Stimulated activated CD4-positive, alpha-beta T cell treated with anti-CD3 and anti-CD28 coated beads, Interleukin-1b, Interleukin-23, amount 100 ng/mL, for 48 hours (primary cell): ENCODE measurements around the gene RBM19.
"Not testable (repeated sequence)": the region's sequence is repeated elsewhere in the genome, so short reads cannot be mapped to it uniquely, and the experiment has no call there.

Experiments
- DNase-seq: peaks from one replicate; pipeline ENCODE4 v3.0.0-alpha.2; 2020

RBM19 gene, protein sequence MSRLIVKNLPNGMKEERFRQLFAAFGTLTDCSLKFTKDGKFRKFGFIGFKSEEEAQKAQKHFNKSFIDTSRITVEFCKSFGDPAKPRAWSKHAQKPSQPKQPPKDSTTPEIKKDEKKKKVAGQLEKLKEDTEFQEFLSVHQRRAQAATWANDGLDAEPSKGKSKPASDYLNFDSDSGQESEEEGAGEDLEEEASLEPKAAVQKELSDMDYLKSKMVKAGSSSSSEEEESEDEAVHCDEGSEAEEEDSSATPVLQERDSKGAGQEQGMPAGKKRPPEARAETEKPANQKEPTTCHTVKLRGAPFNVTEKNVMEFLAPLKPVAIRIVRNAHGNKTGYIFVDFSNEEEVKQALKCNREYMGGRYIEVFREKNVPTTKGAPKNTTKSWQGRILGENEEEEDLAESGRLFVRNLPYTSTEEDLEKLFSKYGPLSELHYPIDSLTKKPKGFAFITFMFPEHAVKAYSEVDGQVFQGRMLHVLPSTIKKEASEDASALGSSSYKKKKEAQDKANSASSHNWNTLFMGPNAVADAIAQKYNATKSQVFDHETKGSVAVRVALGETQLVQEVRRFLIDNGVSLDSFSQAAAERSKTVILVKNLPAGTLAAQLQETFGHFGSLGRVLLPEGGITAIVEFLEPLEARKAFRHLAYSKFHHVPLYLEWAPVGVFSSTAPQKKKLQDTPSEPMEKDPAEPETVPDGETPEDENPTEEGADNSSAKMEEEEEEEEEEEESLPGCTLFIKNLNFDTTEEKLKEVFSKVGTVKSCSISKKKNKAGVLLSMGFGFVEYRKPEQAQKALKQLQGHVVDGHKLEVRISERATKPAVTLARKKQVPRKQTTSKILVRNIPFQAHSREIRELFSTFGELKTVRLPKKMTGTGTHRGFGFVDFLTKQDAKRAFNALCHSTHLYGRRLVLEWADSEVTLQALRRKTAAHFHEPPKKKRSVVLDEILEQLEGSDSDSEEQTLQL

GRCh38 chr12:113965951-113966797 is at the start of gene RBM19:
Gene RBM19 (minus strand): TSS chr12:113966325. CDS start chr12:113966227, 98 bp downstream.
- peak; percentile 97 for DNase-seq

DNA sequence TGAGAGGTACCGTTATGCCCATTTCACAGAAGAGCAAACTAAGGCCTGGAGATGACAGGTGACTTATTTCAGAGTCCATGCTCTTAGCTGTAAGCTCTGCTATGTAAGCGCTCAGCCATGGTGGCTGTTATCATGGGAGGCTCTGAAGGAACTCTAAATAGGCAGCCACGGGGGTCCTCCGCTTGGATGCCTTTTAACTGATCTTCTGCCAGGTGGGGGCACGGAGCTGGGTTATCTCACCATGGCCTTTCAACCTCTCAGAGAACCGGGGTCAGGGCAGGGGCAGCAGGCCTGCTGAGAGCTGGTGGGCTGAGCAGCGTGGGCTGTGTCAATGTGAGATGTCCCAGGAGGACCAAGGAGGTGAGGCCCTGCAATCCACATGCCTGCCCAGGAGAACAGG is 49.7 kb upstream of the RBM19 start:
- DNase-seq, result no peak

- no peak for DNase-seq
These were observed 47.6 kb upstream of the RBM19 start for GRCh38 chr12:114013575-114014345.

GRCh38 chr12:114012744-114013431 is 46.8 kb upstream of the RBM19 start:
- no peak for DNase-seq

DNA sequence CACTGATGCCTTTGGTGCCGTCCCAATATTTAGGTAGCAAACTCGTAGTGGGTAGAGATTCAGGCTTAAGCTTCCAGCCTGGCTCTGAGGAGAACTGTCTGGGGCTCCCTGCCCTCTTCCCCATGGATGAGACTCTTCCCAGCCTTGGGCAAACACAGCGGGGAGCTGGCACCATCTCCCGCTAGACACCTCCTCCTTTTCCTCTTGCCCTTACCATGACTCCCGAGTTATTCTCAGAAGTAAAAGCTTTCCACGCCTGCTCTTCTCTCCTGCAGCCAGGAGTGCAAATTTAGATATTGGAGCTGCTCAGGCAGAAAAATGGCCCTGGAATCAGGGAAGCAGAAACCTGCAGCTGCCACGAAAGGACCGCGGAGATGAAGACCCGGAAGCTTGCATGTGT is 45.6 kb upstream of the RBM19 start:
- no peak for DNase-seq

DNA sequence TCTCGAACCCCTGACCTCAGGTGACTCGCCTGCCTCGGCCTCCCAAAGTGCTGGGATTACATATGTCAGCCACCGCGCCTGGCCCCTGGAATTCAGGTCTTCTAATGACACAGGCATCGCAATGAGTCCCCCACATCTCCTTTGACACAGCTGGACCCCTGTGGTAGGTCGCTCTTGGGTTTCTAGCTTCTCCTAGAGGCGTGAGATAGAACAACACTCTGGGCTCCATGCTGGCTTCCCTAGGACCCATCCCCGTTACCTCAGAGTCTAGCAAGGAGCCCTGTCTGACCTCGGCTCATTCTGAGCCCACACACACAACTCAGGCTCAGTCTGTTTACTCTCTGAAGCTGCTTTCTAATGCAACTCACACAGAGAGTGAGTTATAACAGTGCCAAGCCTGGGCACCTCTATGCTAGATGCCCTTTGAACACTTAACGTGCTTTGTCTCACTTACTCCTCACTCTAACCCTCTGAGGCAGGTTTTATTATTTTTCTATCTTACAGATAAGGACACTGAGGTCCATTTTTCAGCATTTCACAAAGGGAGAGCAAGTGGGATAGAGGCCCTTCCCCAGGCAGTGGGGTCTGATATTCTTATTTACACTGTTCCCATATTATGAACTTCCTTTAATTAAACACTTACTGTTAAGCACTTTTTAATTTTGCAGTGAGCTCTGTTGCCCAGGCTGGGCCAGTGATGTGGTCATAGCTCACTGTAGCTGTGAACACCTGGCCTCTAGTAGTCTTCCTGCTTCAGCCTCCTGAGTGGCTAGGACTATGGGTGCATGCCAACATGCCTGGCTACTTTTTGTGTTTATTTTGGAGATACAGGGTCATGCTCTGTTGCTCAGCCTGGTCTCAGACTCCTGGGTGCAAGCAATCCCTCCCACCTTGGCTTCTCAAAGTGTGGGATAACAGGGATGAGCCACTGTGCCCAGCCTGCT is 40.6 kb upstream of the RBM19 start:
- DNase-seq, result no peak

GRCh38 chr12:114004402-114004801 is 38.3 kb upstream of the RBM19 start:
- no peak for DNase-seq

GRCh38 chr12:114003286-114003685 is 37.2 kb upstream of the RBM19 start:
- no peak for DNase-seq

DNA sequence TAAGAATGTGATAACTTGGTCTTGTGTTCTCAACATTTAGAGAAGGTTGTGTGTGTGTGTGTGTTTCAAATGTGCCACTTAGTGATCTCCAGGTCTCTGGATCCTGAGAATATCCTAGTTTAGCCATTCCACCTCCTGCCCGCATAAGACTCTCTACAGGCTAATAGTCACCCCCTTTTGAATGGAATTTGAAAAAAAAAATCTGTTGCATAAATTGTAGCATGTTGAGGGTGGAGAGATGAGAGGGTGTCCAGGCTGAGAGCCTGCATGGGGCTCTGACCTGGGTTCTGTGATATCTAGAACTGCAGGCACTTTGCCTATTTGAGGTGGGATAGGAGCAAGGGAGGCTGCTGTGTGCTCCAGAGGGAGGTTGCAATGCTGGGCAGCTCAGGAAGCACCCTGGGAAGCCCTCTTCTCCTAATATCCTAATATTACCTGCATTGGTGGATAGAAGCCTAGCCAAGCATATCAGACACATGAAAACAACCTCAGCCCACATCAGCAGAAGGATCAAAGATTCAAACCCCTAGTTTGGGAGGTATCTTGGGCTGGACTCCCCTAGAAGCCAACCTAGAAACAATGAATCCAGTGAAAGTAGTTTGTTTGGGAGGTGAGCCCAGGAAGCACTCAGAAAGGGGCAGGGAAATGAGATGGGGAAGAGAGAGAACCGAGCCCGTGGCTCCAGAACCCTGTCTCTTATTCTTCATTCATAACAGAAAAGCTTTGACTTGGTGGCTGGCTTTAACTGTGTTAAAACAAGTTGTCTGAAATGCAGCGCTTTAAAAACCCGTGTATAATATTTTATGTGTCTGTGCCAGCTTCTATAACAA is 35.6 kb upstream of the RBM19 start:
- DNase-seq, result no peak

- DNase-seq, result no peak
These were observed 34.7 kb upstream of the RBM19 start for GRCh38 chr12:114000861-114001260.

DNA sequence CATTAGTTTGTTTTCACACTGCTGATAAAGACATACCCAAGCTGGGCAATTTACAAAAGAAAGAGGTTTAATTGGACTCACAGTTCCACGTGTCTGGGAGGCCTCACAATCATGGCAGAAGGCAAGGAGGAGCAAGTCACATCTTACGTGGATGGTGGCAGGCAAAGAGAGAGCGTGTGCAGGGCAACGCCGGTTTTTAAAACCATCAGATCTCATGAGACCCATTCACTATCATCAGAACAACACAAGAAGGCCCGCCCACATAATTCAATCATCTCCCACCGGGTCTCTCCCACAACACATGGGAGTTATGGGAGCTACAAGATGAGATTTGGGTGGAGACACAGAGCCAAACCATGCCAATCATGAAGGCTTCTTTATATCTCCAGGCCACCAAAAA is 34.1 kb upstream of the RBM19 start:
- DNase-seq, result not testable (repeated sequence)

DNA sequence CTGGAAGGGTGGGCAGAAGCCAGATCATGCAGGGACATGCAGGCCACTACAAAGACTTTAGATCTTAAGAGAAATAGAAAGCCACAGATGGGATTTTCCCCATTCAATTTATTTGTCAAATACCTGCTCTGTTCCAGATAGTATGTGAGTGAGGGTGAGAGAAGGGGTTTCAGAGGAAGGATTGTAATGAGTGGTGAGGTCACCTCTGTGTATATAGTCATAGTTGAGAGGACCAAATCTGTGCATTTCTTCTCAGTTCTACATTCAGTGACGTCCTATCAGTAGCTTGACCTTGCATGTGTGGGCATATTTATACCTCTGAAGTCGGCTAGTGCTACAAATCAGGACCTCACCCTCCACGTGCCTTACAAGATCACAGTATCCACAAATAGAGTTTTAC is 31.2 kb upstream of the RBM19 start:
- DNase-seq, result no peak

- DNase-seq, result no peak
These were observed 29.9 kb upstream of the RBM19 start for GRCh38 chr12:113996026-113996425.

DNA sequence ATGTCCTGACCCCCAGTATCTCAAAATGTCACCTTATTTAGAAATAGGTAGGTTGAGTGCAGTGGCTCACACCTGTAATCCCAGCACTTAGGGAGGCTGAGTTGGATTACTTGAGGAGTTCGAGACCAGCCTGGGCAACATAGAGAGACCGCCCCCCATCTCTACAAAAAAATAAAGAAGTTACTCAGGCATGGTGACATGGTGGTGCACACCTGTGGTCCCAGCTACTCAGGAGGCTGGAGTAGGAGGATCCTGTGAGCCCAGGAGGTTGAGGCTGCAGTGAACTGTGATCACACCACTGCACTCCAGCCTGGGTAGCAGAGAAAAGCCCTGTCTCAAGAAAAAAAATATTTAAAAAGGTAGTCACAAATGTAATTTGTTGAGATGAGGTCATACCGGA is 27.9 kb upstream of the RBM19 start:
- no peak for DNase-seq

GRCh38 chr12:113992751-113993150 is 26.6 kb upstream of the RBM19 start:
- not testable (repeated sequence) for DNase-seq

DNA sequence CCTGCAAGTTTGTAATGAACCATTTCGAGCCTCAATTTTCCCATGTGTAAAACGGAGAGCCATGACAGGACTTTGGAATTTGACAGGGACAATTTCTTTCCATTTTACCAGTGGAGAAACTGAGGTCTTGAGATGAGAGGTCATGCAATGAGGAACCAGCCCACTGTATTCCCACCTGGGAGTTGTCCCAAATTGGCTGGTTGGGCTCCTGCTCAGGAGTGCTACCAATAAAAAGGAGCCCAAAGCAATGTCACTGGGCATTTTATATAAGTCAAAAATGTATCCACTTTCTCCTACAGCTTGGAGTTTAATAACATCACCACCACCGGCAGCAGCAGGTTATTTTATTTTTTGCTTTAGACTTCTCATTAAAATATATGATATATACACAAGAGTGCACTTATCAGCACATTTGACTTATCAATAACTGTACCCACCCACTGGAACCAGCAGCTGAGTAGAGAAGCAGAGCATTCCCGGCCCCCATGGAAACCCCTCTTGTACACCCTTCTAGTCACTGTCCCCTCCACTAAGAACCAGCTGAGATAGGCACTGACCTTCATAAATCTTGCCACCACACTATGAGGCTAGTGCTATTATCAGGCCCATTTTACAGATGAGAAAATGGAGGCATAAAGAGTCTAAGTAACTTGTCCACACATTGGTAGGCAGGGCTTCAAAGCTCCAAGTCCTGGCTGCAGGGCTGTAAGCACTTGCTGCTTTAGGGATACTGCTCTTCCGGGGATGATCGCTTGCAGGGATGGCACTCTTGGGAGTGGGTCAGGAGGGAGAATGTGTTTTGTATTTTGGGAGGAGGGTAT is 25.3 kb upstream of the RBM19 start:
- no peak for DNase-seq

DNA sequence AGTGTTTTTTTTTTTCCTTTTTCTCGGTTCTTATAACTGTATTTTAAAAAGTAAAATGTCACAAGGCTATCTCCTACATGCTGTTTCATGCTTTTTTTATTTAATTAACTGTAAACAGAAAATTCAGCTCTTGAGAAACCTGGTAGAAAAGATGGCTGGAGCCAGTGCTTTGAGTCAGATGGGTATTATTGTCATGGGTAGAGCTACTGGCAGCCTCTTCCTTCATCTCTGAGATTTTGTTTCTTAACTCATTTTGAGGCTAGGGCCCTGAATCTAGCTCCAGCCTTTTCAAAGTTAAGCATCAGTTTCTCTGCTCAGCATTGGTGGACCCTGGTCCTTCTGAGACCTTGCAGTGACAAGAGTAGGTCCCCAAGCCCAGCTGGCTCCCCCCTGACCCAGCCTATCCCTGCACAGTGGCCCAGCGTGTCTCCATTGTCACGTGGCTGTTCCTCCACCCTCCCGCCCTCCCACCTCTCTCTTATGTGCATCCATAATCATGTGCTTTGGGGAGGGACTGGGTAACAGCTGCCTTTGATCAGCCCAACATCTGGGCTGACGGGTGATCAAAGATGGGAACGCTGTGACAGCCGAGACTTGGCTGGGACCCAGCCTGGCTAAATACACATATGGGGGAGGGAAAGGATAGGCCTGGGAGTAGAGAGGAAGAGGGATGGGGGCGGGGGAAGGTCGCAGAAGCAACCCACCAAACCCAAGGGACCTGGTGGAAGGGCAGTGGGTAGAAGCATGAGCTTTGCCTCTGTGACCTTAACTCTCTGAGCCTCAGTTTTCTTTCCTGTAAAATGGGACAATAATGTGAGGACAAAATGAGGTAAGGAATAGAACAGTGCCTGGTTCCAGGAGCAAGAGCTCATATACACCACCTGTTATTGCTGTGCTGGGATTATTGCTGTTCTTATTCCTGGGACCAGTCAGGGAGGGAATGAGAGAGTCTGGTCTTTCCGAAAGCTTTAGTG is 24.4 kb upstream of the RBM19 start:
- DNase-seq, result no peak
